HL-60 (cell line): ENCODE results near the gene PRPF39.

Experiments used
- POLR2AphosphoS5 ChIP-seq: IDR thresholded peaks from 2 replicates; pipeline ENCODE4 v1.6.1; 2012; ENCODE audit warnings: low read depth
- TF ChIP-seq, protein P1 (sequence below): IDR thresholded peaks from one replicate; pipeline ENCODE4 v1.5.1; 2011; ENCODE audit warnings: low read length, control low read depth, inconsistent platforms; ENCODE audit not compliant: insufficient read depth
- TF ChIP-seq, protein P2 (sequence below): IDR thresholded peaks from 2 replicates; pipeline ENCODE4 v1.6.1; 2012; ENCODE audit warnings: low read depth; ENCODE audit not compliant: insufficient replicate concordance

GRCh38 chr14:45060551-45060950 lies 23.4 kb upstream of the PRPF39 start:
- TF ChIP-seq POLR2AphosphoS5, result no peak
- TF ChIP-seq, protein P1, sequence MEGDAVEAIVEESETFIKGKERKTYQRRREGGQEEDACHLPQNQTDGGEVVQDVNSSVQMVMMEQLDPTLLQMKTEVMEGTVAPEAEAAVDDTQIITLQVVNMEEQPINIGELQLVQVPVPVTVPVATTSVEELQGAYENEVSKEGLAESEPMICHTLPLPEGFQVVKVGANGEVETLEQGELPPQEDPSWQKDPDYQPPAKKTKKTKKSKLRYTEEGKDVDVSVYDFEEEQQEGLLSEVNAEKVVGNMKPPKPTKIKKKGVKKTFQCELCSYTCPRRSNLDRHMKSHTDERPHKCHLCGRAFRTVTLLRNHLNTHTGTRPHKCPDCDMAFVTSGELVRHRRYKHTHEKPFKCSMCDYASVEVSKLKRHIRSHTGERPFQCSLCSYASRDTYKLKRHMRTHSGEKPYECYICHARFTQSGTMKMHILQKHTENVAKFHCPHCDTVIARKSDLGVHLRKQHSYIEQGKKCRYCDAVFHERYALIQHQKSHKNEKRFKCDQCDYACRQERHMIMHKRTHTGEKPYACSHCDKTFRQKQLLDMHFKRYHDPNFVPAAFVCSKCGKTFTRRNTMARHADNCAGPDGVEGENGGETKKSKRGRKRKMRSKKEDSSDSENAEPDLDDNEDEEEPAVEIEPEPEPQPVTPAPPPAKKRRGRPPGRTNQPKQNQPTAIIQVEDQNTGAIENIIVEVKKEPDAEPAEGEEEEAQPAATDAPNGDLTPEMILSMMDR, result no peak
- TF ChIP-seq, protein P2, sequence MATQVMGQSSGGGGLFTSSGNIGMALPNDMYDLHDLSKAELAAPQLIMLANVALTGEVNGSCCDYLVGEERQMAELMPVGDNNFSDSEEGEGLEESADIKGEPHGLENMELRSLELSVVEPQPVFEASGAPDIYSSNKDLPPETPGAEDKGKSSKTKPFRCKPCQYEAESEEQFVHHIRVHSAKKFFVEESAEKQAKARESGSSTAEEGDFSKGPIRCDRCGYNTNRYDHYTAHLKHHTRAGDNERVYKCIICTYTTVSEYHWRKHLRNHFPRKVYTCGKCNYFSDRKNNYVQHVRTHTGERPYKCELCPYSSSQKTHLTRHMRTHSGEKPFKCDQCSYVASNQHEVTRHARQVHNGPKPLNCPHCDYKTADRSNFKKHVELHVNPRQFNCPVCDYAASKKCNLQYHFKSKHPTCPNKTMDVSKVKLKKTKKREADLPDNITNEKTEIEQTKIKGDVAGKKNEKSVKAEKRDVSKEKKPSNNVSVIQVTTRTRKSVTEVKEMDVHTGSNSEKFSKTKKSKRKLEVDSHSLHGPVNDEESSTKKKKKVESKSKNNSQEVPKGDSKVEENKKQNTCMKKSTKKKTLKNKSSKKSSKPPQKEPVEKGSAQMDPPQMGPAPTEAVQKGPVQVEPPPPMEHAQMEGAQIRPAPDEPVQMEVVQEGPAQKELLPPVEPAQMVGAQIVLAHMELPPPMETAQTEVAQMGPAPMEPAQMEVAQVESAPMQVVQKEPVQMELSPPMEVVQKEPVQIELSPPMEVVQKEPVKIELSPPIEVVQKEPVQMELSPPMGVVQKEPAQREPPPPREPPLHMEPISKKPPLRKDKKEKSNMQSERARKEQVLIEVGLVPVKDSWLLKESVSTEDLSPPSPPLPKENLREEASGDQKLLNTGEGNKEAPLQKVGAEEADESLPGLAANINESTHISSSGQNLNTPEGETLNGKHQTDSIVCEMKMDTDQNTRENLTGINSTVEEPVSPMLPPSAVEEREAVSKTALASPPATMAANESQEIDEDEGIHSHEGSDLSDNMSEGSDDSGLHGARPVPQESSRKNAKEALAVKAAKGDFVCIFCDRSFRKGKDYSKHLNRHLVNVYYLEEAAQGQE, result no peak
